OCI-LY1 (cell line): ENCODE results near the gene KRTAP10-12.

Source experiments
- EZH2 ChIP-seq: fragments of 200-600 bp; sonication (generic), shearing (Covaris generic); IDR thresholded peaks from 2 replicates; pipeline ENCODE4 v1.8.0; 2017; ENCODE audit warnings: borderline replicate concordance, mixed run types, mild to moderate bottlenecking, antibody characterized with exemption, low read length, moderate library complexity, mixed read lengths
- TF ChIP-seq, protein P1 (sequence below): fragments of 200-600 bp; sonication (generic), shearing (Covaris generic); IDR thresholded peaks from 2 replicates; pipeline ENCODE4 v1.5.1; 2017; ENCODE audit warnings: mild to moderate bottlenecking, antibody characterized with exemption, low read length, moderate library complexity, mixed read lengths

DNA sequence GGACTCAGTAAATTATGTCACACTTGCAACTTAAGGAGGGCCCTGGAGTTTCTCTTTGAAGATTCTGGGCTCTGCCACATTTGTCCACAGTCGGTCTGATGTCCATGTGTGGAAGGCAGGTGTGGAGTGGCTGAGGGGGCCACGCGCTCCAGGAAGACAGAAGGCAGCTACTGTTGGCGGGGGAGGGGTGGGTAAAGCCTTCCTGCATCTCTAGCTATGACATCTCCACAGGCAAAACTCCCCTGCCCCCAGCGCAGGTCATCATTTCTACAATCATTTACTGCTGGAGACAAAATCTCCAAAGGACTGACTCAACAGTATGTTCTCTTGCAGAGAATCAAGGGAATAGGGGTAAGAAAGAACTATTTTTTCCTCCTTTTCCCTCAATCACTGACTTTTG is 25.8 kb downstream of the KRTAP10-12 start:
- TF ChIP-seq, protein P1, sequence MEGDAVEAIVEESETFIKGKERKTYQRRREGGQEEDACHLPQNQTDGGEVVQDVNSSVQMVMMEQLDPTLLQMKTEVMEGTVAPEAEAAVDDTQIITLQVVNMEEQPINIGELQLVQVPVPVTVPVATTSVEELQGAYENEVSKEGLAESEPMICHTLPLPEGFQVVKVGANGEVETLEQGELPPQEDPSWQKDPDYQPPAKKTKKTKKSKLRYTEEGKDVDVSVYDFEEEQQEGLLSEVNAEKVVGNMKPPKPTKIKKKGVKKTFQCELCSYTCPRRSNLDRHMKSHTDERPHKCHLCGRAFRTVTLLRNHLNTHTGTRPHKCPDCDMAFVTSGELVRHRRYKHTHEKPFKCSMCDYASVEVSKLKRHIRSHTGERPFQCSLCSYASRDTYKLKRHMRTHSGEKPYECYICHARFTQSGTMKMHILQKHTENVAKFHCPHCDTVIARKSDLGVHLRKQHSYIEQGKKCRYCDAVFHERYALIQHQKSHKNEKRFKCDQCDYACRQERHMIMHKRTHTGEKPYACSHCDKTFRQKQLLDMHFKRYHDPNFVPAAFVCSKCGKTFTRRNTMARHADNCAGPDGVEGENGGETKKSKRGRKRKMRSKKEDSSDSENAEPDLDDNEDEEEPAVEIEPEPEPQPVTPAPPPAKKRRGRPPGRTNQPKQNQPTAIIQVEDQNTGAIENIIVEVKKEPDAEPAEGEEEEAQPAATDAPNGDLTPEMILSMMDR: no peak
- TF ChIP-seq EZH2: no peak
